GM18502 (cell line): Measurements from ENCODE around the gene GPHN.
"Not testable (repeated sequence)": the region's sequence is repeated elsewhere in the genome, so short reads cannot be mapped to it uniquely, and the experiment has no call there.

Source experiments
- ATAC-seq: cut with Tn5 transposase; IDR thresholded peaks from one replicate; pipeline ENCODE4 v1.9.1; 2021; ENCODE audit warnings: mild to moderate bottlenecking; ENCODE audit not compliant: unreplicated experiment, poor library complexity

The GPHN gene

GRCh38 chr14:66498311-66498710, 9.6 kb upstream of the GPHN start:
- ATAC-seq = no peak

- no peak for ATAC-seq
Measured at GRCh38 chr14:66501592-66501991, 6.4 kb upstream of the GPHN start.

GRCh38 chr14:66502836-66503235, 5.1 kb upstream of the GPHN start:
- not testable (repeated sequence) for ATAC-seq

GRCh38 chr14:66503532-66503931, 4.4 kb upstream of the GPHN start:
- ATAC-seq = no peak

- peak; percentile 19 for ATAC-seq
Measured at GRCh38 chr14:66507181-66507721, 696 bp upstream of the GPHN start.

GRCh38 chr14:66508547-66508845, 549 bp downstream of the GPHN start:
- no peak for ATAC-seq

GRCh38 chr14:66508846-66509621, 1.1 kb downstream of the GPHN start:
- peak; percentile 22 for ATAC-seq

GRCh38 chr14:66509874-66510273, 1.9 kb downstream of the GPHN start:
- ATAC-seq = no peak

GRCh38 chr14:66511849-66512248, 3.9 kb downstream of the GPHN start:
- ATAC-seq = no peak

- no peak for ATAC-seq
Measured at GRCh38 chr14:66514213-66514612, 6.3 kb downstream of the GPHN start.

- ATAC-seq = no peak
Measured at GRCh38 chr14:66530526-66530925, 22.6 kb downstream of the GPHN start.

- ATAC-seq = no peak
Measured at GRCh38 chr14:66539034-66539433, 31.1 kb downstream of the GPHN start.

- no peak for ATAC-seq
Measured at GRCh38 chr14:66540038-66540437, 32.1 kb downstream of the GPHN start.

- ATAC-seq = no peak
Measured at GRCh38 chr14:66541627-66542026, 33.7 kb downstream of the GPHN start.

- no peak for ATAC-seq
Measured at GRCh38 chr14:66543996-66544395, 36.0 kb downstream of the GPHN start.

GRCh38 chr14:66545191-66545590, 37.2 kb downstream of the GPHN start:
- not testable (repeated sequence) for ATAC-seq

GRCh38 chr14:66545751-66546150, 37.8 kb downstream of the GPHN start:
- ATAC-seq = not testable (repeated sequence)

- ATAC-seq = no peak
Measured at GRCh38 chr14:66563731-66564130, 55.8 kb downstream of the GPHN start.

- no peak for ATAC-seq
Measured at GRCh38 chr14:66568220-66568619, 60.3 kb downstream of the GPHN start.

- ATAC-seq = no peak
Measured at GRCh38 chr14:66572826-66573225, 64.9 kb downstream of the GPHN start.

- ATAC-seq = no peak
Measured at GRCh38 chr14:66575014-66575413, 67.1 kb downstream of the GPHN start.

- ATAC-seq = no peak
Measured at GRCh38 chr14:66575939-66576338, 68.0 kb downstream of the GPHN start.
